Ovary (tissue), 9 donors: Measurements from ENCODE around the gene ZNF398. TPM values are rescaled to one million over a fixed set of nuclear protein-coding genes. Genes with fewer than 3 reads are reported as not detected.

Source experiments
- DNase-seq, 5 donors: peaks; one replicate each; pipeline ENCODE4 v3.0.0-alpha.2; 2019 to 2020
- H3K27ac ChIP-seq, 2 donors: fragments of 200-600 bp; one replicate each; pipeline versions ENCODE4 v1.5.1 to v1.8.0; 2019 to 2022
- H3K27me3 ChIP-seq: fragments of 200-600 bp; one replicate; pipeline ENCODE4 v1.8.0; 2022
- H3K36me3 ChIP-seq: fragments of 200-600 bp; sonication (generic); one replicate; pipeline ENCODE4 v1.5.1; 2019
- H3K4me1 ChIP-seq: one replicate; pipeline ENCODE4 v1.8.1; 2013; ENCODE audit warnings: mild to moderate bottlenecking, moderate library complexity; ENCODE audit not compliant: insufficient read depth
- H3K4me3 ChIP-seq: fragments of 200-600 bp; sonication (generic); one replicate; pipeline ENCODE4 v1.5.1; 2017
- H3K9me3 ChIP-seq, 2 donors: fragments of 200-600 bp in 1 of 2; sonication (generic) in 1 of 2; one replicate each; pipeline versions ENCODE4 v1.5.1 to v1.8.1; 2013 to 2019; ENCODE audit warnings: mild to moderate bottlenecking in 1 of 2, moderate library complexity in 1 of 2
- EP300 ChIP-seq: sonication (generic); formaldehyde crosslinking; IDR thresholded peaks from one replicate; pipeline ENCODE4 v1.6.1; 2017; ENCODE audit warnings: antibody characterized with exemption
- POLR2A ChIP-seq: fragments of 450-650 bp; IDR thresholded peaks from one replicate; pipeline ENCODE4 v1.6.1; 2017; ENCODE audit warnings: antibody characterized with exemption, mild to moderate bottlenecking, moderate library complexity
- WGBS, 3 donors: extraction: QIAGEN DNeasy Blood & Tissue Kit in 1 of 3; methylation state at CpG; one replicate each; pipeline versions ENCODE4 v1.1.5 to v1.1.7; 2013 to 2017; 5-methylcytosine and 5-hydroxymethylcytosine counted together
- intact Hi-C, 4 donors: fragments of 100-400 bp; cut with DNase I; formaldehyde crosslinking; loops; one replicate each; pipeline versions ENCODE4 v1.11.0 to v1.15.1; 2022 to 2023
- polyA plus RNA-seq, 2 donors: library from polyadenylated mRNA; stranded (reverse); fragments of 200-250 nt in 1 of 2; fragments of 350-450 nt in 1 of 2; fragmentation: Illumina TruSeq in 1 of 2; extraction: RNeasy Lipid Tissue Mini Kit (QIAGEN cat#74804) in 1 of 2; gene quantifications; one replicate each; pipeline ENCODE4 v1.2.3, GENCODE V29; 2013 to 2014
- small RNA-seq: library from RNA; depleted of rRNA; stranded (forward); fragments of <200 nt; gene quantifications from one replicate; pipeline ENCODE3, GENCODE V24; 2016
- total RNA-seq, 7 donors: library from RNA; depleted of rRNA in 2 of 7; stranded (reverse); fragments of >200 nt in 2 of 7; fragmentation: NEBNext Ultra II Directional in 3 of 7; extraction: Animal tissue kit (Norgen Biotek cat#: 25700) in 3 of 7; gene quantifications; one replicate each; pipeline versions ENCODE4 v1.1.0 to v1.2.4, GENCODE V29; 2016 to 2023
- TF ChIP-seq, protein P1 (sequence below), 3 donors: fragments of 450-650 bp in 2 of 3; fragments of 200-600 bp in 1 of 3; IDR thresholded peaks; one replicate each; pipeline versions ENCODE4 v1.5.1 to v1.8.0; 2016 to 2022; ENCODE audit warnings: antibody characterized with exemption in 3 of 3, mild to moderate bottlenecking in 1 of 3
- donor health status: DM: no; HTN: no; CAD: no; lungs with moderate emphysema.
- donor health status: DM: no; HTN: no; CAD: no.
- donor health status: Bipolar disorder and iron deficiency.
- donor health status: DM: yes; HTN: yes; CAD: no.
- donor health status: DM: no; HTN: no; CAD: no.
- donor health status: DM: yes; HTN: yes; CAD: no.

ZNF398 gene
- total and polyA plus RNA-seq, 9 donors = 5.0 to 20.6 (median 17.3) TPM

DNA sequence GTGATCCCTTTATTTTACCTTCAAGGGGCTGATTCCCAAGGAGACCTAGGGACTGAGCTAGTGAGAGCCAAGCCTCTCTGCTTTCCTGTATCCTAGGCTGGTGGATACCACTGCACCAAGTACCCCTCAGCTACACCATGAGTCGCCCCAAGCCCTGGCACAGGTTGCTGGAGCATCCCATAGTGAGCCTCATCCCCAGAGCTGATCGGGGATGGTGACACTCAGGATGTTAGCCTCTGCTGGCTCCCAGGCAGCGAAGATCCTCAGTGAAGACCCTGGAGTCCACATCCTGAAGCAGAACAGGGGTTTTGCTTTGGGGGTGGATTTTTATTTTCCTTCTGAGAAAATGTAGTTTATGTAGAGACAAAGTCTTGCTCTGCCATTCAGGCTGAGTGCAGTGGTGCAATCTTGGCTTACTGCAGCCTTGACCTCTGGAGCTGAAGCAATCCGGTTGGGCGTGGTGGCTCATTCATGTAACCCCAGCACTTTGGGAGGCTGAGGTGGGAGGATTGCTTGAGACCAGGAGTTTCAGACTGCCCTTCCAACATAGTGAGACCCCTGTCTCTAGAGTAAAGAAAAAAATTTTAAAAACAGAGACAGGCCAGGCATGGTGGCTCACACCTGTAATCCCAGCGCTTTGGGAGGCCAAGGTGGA is 79.7 kb downstream of the ZNF398 start:
- 69 to 82% (median 74%) methylated on average over 6 of the region's 6 CpGs for WGBS, 3 donors
- peak in 1 of 5 donors; percentile 32 for DNase-seq
- TF ChIP-seq, protein P1, sequence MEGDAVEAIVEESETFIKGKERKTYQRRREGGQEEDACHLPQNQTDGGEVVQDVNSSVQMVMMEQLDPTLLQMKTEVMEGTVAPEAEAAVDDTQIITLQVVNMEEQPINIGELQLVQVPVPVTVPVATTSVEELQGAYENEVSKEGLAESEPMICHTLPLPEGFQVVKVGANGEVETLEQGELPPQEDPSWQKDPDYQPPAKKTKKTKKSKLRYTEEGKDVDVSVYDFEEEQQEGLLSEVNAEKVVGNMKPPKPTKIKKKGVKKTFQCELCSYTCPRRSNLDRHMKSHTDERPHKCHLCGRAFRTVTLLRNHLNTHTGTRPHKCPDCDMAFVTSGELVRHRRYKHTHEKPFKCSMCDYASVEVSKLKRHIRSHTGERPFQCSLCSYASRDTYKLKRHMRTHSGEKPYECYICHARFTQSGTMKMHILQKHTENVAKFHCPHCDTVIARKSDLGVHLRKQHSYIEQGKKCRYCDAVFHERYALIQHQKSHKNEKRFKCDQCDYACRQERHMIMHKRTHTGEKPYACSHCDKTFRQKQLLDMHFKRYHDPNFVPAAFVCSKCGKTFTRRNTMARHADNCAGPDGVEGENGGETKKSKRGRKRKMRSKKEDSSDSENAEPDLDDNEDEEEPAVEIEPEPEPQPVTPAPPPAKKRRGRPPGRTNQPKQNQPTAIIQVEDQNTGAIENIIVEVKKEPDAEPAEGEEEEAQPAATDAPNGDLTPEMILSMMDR (IDR thresholded peaks at IDR 0.05) = no peak
- no peak for TF ChIP-seq POLR2A
- no peak for TF ChIP-seq EP300
- Histone ChIP-seq H3K4me3 (no peak overlapping the region), H3K27me3 (no peaks in the 10 kb centered on the region), H3K4me1 (no peaks in the 10 kb centered on the region), H3K9me3 (no peaks in the 10 kb centered on the region), H3K27ac (no peak overlapping the region), H3K36me3 (no peaks in the 10 kb centered on the region)
- intact Hi-C loops = no loop called here

DNA sequence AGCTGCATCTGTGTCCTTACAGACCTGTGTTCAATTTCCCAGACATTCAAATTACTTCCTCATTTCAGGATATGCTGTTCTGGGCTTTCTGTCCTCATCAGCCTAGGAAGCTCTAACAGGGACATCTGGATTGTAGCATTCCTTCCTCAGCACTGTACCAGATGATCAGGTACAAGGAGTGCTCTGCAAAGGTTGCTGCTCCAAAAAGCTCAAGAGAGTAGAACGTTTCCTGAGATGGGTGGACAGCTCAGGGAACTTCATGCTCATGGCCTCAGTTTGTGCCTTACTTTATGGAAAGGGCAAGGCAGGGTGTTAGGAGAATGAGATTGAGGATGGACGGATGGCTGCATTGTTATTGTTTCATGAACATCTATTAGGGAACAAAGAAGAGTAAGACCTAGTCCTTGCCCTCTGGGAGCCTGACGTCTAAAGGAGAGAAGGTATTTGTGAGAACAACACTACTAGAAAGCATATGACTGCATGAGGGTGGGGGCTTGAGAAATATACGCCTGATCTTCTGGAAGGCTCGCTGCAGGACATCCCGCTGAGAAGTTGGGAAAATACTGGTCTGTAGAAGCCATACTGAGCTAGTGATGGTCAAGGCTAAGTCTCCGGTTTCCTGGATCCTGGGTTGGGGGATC is 81.7 kb downstream of the ZNF398 start:
- Histone ChIP-seq H3K4me1 (no peaks in the 10 kb centered on the region), H3K9me3 (no peaks in the 10 kb centered on the region), H3K27ac (no peak overlapping the region), H3K27me3 (no peaks in the 10 kb centered on the region), H3K36me3 (no peaks in the 10 kb centered on the region), H3K4me3 (no peak overlapping the region)
- DNase-seq = no peak
- intact Hi-C loops = no loop called here
- TF ChIP-seq, protein P1 (IDR thresholded peaks at IDR 0.05) = no peak
- TF ChIP-seq EP300 (no peak), POLR2A (no peak)
- 40 to 51% (median 45%) methylated on average over 7 of the region's 7 CpGs for WGBS, 3 donors

DNA sequence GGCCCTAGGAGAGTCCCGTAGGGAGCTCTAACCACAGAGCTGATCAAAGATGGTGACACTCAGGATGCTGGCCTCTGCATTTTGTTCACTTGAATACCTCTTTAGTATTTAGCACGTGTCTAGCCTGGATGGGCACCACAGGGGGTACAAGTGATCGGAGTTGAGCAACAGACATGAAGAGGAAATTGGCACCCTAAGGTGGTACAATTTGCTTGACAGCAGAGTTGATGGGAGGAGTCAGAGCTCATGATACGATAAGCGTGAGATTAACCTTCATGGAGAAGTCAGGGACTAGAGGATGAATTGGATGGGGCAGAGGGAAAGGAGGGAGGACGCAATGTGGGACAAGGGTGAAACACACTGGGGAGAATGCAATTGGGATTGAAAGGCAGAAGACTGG is 82.3 kb downstream of the ZNF398 start:
- Histone ChIP-seq H3K4me3 (no peak overlapping the region), H3K4me1 (no peaks in the 10 kb centered on the region), H3K27me3 (no peaks in the 10 kb centered on the region), H3K27ac (no peak overlapping the region), H3K9me3 (no peaks in the 10 kb centered on the region), H3K36me3 (no peaks in the 10 kb centered on the region)
- no peak for DNase-seq
- intact Hi-C loops = no loop called here
- 56 to 67% (median 57%) methylated on average over 6 of the region's 6 CpGs for WGBS, 3 donors
- TF ChIP-seq, protein P1 (IDR thresholded peaks at IDR 0.05) = no peak

DNA sequence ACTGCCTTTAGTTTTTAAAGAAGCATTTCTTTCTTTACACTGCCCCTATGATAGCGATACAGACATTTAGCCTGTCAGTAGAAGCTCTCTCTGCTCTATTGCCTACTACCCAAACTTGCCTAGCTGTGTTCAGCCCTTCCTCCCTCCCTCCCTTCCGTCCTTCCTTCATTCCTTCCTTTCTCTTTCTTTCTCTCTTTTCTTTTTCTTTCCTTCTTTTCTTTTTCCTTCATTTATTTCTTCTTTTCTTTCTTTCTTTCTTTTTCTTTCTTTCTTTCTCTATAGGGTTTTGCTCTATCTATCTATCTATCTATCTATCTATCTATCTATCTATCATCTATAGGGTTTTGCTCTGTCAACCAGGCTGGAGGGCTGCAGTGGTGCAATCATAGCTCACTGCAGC is 85.1 kb downstream of the ZNF398 start:
- no peak for DNase-seq
- 80 to 85% (median 85%) methylated on average over 2 of the region's 2 CpGs for WGBS, 3 donors
- H3K27ac ChIP-seq = no peak overlapping the region

More for the DNA sequence above, 85.1 kb downstream of the ZNF398 start:
- H3K4me1 ChIP-seq = no peaks in the 10 kb centered on the region
- TF ChIP-seq, protein P1 (IDR thresholded peaks at IDR 0.05) = no peak
- TF ChIP-seq EP300 (no peak), POLR2A (no peak)
- H3K36me3 ChIP-seq = no peaks in the 10 kb centered on the region
- H3K27me3 ChIP-seq = no peaks in the 10 kb centered on the region
- H3K4me3 ChIP-seq = no peak overlapping the region
- intact Hi-C loops = no loop called here
- H3K9me3 ChIP-seq = no peaks in the 10 kb centered on the region

Small RNA genes within 50 kb of the gene (small RNA-seq; reads per million reads assigned to genes)
- gene AC004890.1 (not detected), gene RN7SL521P (not detected)

Other genes with a start within 250 kb of the ZNF398 start
- 100 to 1,000 TPM in 2 of 7 donors, 10 to 100 TPM in 5; 49.6 to 130 (median 72.4) TPM for gene PDIA4, start 118.9 kb upstream of the ZNF398 start, total RNA-seq
- 10 to 100 TPM; 52.2 to 78.5 TPM for gene PDIA4, start 118.9 kb upstream of the ZNF398 start, polyA plus RNA-seq
- 10 to 100 TPM in 2 of 7 donors, 1 to 10 TPM in 5; 3.9 to 11.6 (median 8.7) TPM for gene ZNF786, start 56.7 kb upstream of the ZNF398 start, total RNA-seq
- gene ZNF786, start 56.7 kb upstream of the ZNF398 start, polyA plus RNA-seq = 1 to 10 TPM; 4.3 to 5.3 TPM
- gene ZNF425, start 21.1 kb upstream of the ZNF398 start, total RNA-seq = 1 to 10 TPM; 1.4 to 4.7 (median 3.8) TPM
- gene ZNF425, start 21.1 kb upstream of the ZNF398 start, polyA plus RNA-seq = 1 to 10 TPM; 2.9 to 9.0 TPM
- 10 to 100 TPM; 14.0 to 30.2 (median 24.5) TPM for gene ZNF282, start 48.1 kb downstream of the ZNF398 start, total RNA-seq
- gene ZNF282, start 48.1 kb downstream of the ZNF398 start, polyA plus RNA-seq = 10 to 100 TPM in 1 of 2 donors, 1 to 10 TPM in 1; 8.0 to 17.6 TPM
- 10 to 100 TPM in 5 of 7 donors, 1 to 10 TPM in 2; 5.4 to 16.0 (median 11.8) TPM for gene ZNF212, start 92.2 kb downstream of the ZNF398 start, total RNA-seq
- 10 to 100 TPM in 1 of 2 donors, 1 to 10 TPM in 1; 7.0 to 11.0 TPM for gene ZNF212, start 92.2 kb downstream of the ZNF398 start, polyA plus RNA-seq
- gene ZNF783, start 114.7 kb downstream of the ZNF398 start, total RNA-seq = 10 to 100 TPM; 11.6 to 27.6 (median 21.2) TPM
- gene ZNF783, start 114.7 kb downstream of the ZNF398 start, polyA plus RNA-seq = 10 to 100 TPM in 1 of 2 donors, 1 to 10 TPM in 1; 5.5 to 12.2 TPM